GM21529 (cell line): ENCODE data around the gene SRGAP2B.
"Not testable (repeated sequence)": the region's sequence is repeated elsewhere in the genome, so short reads cannot be mapped to it uniquely, and the experiment has no call there.

ENCODE experiments used
- ATAC-seq: cut with Tn5 transposase; IDR thresholded peaks from one replicate; pipeline ENCODE4 v1.9.1; 2021; ENCODE audit not compliant: unreplicated experiment

The SRGAP2B gene

GRCh38 chr1:144913977-144914734, 181.0 kb downstream of the SRGAP2B start:
- peak; percentile 69 for ATAC-seq

- ATAC-seq, result not testable (repeated sequence)
Measured at GRCh38 chr1:144913458-144913857, 181.7 kb downstream of the SRGAP2B start.

- ATAC-seq, result not testable (repeated sequence)
Measured at GRCh38 chr1:144910729-144911128, 184.4 kb downstream of the SRGAP2B start.

- ATAC-seq, result not testable (repeated sequence)
Measured at GRCh38 chr1:144900841-144901240, 194.3 kb downstream of the SRGAP2B start.

- not testable (repeated sequence) for ATAC-seq
Measured at GRCh38 chr1:144894454-144895201, 200.5 kb downstream of the SRGAP2B start.

- ATAC-seq, result not testable (repeated sequence)
Measured at GRCh38 chr1:144893710-144894438, 201.3 kb downstream of the SRGAP2B start.

- ATAC-seq, result not testable (repeated sequence)
Measured at GRCh38 chr1:144893062-144893461, 202.1 kb downstream of the SRGAP2B start.

- not testable (repeated sequence) for ATAC-seq
Measured at GRCh38 chr1:144889450-144890115, 205.5 kb downstream of the SRGAP2B start.

GRCh38 chr1:144883022-144883421, 212.1 kb downstream of the SRGAP2B start:
- not testable (repeated sequence) for ATAC-seq

GRCh38 chr1:144882343-144882742, 212.8 kb downstream of the SRGAP2B start:
- not testable (repeated sequence) for ATAC-seq

GRCh38 chr1:144858607-144859006, 236.5 kb downstream of the SRGAP2B start:
- ATAC-seq, result not testable (repeated sequence)
